Endodermal cell (in vitro differentiated cells): ENCODE measurements around the gene SERF2. TPM values are rescaled to one million over a fixed set of nuclear protein-coding genes. Genes with fewer than 3 reads are reported as not detected.
"Not testable (repeated sequence)": the region's sequence is repeated elsewhere in the genome, so short reads cannot be mapped to it uniquely, and the experiment has no call there.

Experiments used
- DNase-seq: peaks from one replicate; pipeline ENCODE4 v3.0.0-alpha.2; 2017
- H3K27ac ChIP-seq: 2 replicates; pipeline ENCODE4 v1.5.1; 2013; ENCODE audit warnings: mild to moderate bottlenecking, low read depth, low read length, moderate library complexity
- H3K27me3 ChIP-seq: 2 replicates; pipeline ENCODE4 v1.6.1; 2013; ENCODE audit warnings: mild to moderate bottlenecking, low read length, moderate library complexity; ENCODE audit not compliant: insufficient read depth, control insufficient read depth, poor library complexity, severe bottlenecking
- H3K36me3 ChIP-seq: 2 replicates; pipeline ENCODE4 v1.7.0; 2013; ENCODE audit warnings: mild to moderate bottlenecking, low read length, moderate library complexity; ENCODE audit not compliant: control insufficient read depth, insufficient read depth
- H3K4me1 ChIP-seq: one replicate; pipeline ENCODE4 v1.7.0; 2013; ENCODE audit warnings: low read length; ENCODE audit not compliant: control insufficient read depth, insufficient read depth
- H3K4me3 ChIP-seq: 2 replicates; pipeline ENCODE4 v1.5.1; 2013; ENCODE audit warnings: mild to moderate bottlenecking, low read length, moderate library complexity
- H3K9ac ChIP-seq: 2 replicates; pipeline ENCODE4 v1.6.1; 2013; ENCODE audit warnings: mild to moderate bottlenecking, low read length, moderate library complexity; ENCODE audit not compliant: poor library complexity, severe bottlenecking; ENCODE audit errors: extremely low read depth
- H3K9me3 ChIP-seq: 2 replicates; pipeline ENCODE4 v1.6.1; 2013; ENCODE audit warnings: mild to moderate bottlenecking, low read length, moderate library complexity; ENCODE audit not compliant: control insufficient read depth
- H3K27ac Mint-ChIP-seq: 2 replicates; pipeline ENCODE4 v1.8.0; 2020; ENCODE audit warnings: mixed read lengths
- H3K27me3 Mint-ChIP-seq: 2 replicates; pipeline ENCODE4 v1.8.0; 2021; ENCODE audit warnings: mild to moderate bottlenecking, mixed read lengths; ENCODE audit not compliant: insufficient read depth
- H3K36me3 Mint-ChIP-seq: 2 replicates; pipeline ENCODE4 v1.8.0; 2020; ENCODE audit warnings: low read depth, mixed read lengths
- H3K4me1 Mint-ChIP-seq: 2 replicates; pipeline ENCODE4 v1.8.0; 2020; ENCODE audit warnings: mixed read lengths
- H3K4me3 Mint-ChIP-seq: 2 replicates; pipeline ENCODE4 v1.8.0; 2020; ENCODE audit warnings: mild to moderate bottlenecking, moderate library complexity, mixed read lengths
- H3K9me3 Mint-ChIP-seq: 2 replicates; pipeline ENCODE4 v1.8.0; 2020; ENCODE audit warnings: mild to moderate bottlenecking, mixed read lengths
- WGBS, 2 experiments: methylation state at CpG; one replicate each; pipeline versions ENCODE4 v1.1.5 to v1.1.7; 2013; ENCODE audit warnings: missing lambda C conversion rate in 2 of 2, mixed read lengths in 1 of 2; ENCODE audit not compliant: insufficient coverage in 1 of 2, insufficient read length in 1 of 2; 5-methylcytosine and 5-hydroxymethylcytosine counted together
- microRNA-seq: library from miRNA; unstranded; fragments of <30 nt; microRNA quantifications from one replicate; pipeline ENCODE4 v1.2.0, GENCODE V29; 2020; ENCODE audit warnings: borderline microRNAs expressed
- total RNA-seq, 2 donors: library from RNA; stranded (reverse); fragmentation: NEBNext Ultra II Directional in 1 of 2; extraction: Animal tissue kit (Norgen Biotek cat#: 25700) in 1 of 2; gene quantifications; 2 replicates in 1 of 2; 3 replicates in 1 of 2; pipeline ENCODE4 v1.2.1, GENCODE V29; 2021
- TF ChIP-seq, protein P1 (sequence below): fragments of 200-600 bp; sonication (generic); conservative IDR thresholded peaks from 2 replicates; pipeline ENCODE4 v1.5.0; 2021; ENCODE audit warnings: antibody characterized with exemption, mild to moderate bottlenecking

The SERF2 gene
- total RNA-seq, 2 donors from 2014 or later, result 613 to 648 TPM

DNA sequence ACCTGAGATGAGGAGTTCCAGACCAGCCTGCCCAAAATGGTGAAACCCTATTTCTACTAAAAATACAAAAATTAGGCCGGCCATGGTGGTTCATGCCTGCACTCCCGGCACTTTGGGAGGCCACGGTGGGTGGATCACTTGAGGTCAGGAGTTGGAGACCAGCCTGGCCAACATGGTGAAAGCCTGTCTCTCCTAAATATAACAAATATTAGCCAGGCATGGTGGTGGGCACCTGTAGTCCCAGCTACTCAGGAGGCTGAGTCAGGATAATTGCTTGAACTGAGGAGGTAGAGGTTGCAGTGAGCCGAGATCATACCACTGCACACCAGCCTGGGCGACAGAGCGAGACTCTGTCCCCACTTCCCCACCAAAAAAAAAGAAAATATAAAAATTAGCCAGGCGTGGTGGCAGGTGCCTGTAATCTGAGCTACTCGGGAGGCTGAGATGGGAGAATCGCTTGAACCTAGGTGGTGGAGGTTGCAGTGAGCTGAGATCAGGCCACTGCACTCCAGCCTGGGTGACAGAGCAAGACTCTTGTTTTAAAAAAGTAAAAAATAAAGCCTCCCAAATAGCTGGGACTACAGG lies 38.7 kb downstream of the SERF2 start:
- not testable (repeated sequence) for DNase-seq, H3K9me3 Mint-ChIP-seq, H3K27ac Mint-ChIP-seq, H3K4me1 ChIP-seq, H3K9ac ChIP-seq, H3K27me3 Mint-ChIP-seq, H3K4me3 ChIP-seq, H3K27me3 ChIP-seq, H3K27ac ChIP-seq, H3K4me1 Mint-ChIP-seq, H3K4me3 Mint-ChIP-seq, H3K9me3 ChIP-seq
- peaks cover 22% of the 10 kb centered on the region for H3K36me3 Mint-ChIP-seq
- H3K36me3 ChIP-seq, result peaks cover 14% of the 10 kb centered on the region
- WGBS, 2 experiments, result 87 to 98% methylated on average over 5 to 9 of the region's 9 CpGs

DNA sequence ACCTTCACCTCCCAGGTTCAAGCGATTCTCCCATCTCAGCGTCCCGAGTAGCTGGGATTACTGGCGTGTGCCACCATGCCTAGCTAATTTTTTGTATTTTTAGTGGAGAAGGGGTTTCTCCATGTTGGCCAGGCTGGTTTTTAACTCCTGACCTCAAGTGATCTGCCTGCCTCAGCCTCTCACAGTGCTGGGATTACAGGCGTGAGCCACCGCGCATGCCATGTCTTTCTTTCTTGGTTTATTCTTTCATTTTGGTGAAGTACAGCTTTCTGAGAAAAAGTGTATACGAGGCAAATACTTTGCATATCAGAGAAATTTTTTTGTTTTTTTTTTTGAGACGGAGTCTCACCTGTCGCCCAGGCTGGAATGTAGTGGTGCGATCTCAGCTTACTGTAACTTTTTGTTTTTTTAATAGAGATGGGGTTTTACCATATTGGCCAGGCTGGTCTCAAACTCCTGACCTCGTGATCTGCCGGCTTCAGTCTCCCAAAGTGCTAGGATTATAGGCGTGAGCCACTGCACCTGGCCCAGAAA lies 39.5 kb downstream of the SERF2 start:
- 95 to 98% methylated on average over 13 to 14 of the region's 14 CpGs for WGBS, 2 experiments
- H3K4me3 Mint-ChIP-seq, H3K4me3 ChIP-seq, H3K27me3 ChIP-seq, H3K9me3 Mint-ChIP-seq, DNase-seq, H3K27me3 Mint-ChIP-seq, H3K9ac ChIP-seq, H3K4me1 Mint-ChIP-seq, H3K9me3 ChIP-seq, H3K4me1 ChIP-seq, H3K27ac ChIP-seq, H3K27ac Mint-ChIP-seq: not testable (repeated sequence)
- H3K36me3 Mint-ChIP-seq, result peaks cover 26% of the 10 kb centered on the region
- peaks cover 22% of the 10 kb centered on the region for H3K36me3 ChIP-seq

DNA sequence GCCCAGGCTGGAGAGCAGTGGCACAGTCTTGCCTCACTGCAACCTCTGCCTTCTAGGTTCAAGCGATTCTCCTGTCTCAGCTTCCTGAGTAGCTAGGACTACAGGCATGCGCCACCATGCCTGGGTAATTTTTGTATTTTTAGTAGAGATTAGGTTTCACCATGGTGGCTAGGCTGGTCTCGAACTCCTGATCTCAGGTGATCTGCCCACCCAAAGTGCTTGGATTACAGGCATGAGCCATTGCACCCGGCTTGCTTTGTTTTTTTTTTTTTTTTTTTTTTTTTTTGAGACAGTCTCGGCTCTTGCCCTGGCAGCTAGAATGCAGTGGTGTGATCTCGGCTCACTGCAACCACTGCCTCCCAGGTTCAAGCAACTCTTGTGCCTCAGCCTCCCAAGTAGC lies 40.4 kb downstream of the SERF2 start:
- H3K36me3 Mint-ChIP-seq, result peaks cover 30% of the 10 kb centered on the region
- not testable (repeated sequence) for H3K27me3 ChIP-seq, DNase-seq, H3K4me1 ChIP-seq, H3K27ac Mint-ChIP-seq, H3K27ac ChIP-seq, H3K4me3 Mint-ChIP-seq, H3K9me3 Mint-ChIP-seq, H3K9ac ChIP-seq, H3K9me3 ChIP-seq, H3K4me3 ChIP-seq, H3K27me3 Mint-ChIP-seq, H3K4me1 Mint-ChIP-seq
- WGBS, 2 experiments, result 93 to 96% methylated on average over 3 to 6 of the region's 6 CpGs
- H3K36me3 ChIP-seq, result peaks cover 22% of the 10 kb centered on the region

DNA sequence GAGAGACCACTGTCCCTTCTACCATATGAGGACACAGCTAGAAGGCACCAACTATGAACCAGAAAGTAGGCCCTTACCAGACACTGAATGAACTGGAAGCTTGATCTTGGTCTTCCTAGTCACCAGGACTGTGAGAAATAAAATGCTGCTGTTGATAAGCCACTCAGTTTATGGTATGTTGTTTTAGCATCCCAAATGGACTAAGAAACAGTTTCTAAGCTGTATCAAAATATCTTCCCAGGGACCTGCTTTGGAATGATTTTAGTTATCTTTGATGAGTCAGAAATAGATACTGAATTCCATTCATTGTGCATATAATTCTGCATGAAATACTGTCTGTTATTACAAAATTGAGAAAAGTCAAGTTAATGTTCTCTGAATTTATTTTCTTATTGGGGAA lies 53.3 kb downstream of the SERF2 start:
- H3K36me3 Mint-ChIP-seq, result peaks cover 31% of the 10 kb centered on the region

More for the DNA sequence above, 53.3 kb downstream of the SERF2 start:
- no peaks in the 10 kb centered on the region for H3K27me3 ChIP-seq
- no peaks in the 10 kb centered on the region for H3K9me3 Mint-ChIP-seq
- H3K4me1 Mint-ChIP-seq, result no peaks in the 10 kb centered on the region
- TF ChIP-seq, protein P1, sequence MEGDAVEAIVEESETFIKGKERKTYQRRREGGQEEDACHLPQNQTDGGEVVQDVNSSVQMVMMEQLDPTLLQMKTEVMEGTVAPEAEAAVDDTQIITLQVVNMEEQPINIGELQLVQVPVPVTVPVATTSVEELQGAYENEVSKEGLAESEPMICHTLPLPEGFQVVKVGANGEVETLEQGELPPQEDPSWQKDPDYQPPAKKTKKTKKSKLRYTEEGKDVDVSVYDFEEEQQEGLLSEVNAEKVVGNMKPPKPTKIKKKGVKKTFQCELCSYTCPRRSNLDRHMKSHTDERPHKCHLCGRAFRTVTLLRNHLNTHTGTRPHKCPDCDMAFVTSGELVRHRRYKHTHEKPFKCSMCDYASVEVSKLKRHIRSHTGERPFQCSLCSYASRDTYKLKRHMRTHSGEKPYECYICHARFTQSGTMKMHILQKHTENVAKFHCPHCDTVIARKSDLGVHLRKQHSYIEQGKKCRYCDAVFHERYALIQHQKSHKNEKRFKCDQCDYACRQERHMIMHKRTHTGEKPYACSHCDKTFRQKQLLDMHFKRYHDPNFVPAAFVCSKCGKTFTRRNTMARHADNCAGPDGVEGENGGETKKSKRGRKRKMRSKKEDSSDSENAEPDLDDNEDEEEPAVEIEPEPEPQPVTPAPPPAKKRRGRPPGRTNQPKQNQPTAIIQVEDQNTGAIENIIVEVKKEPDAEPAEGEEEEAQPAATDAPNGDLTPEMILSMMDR, result no peak
- peaks cover 44% of the 10 kb centered on the region for H3K36me3 ChIP-seq
- H3K4me3 ChIP-seq, result no peak overlapping the region
- no peaks in the 10 kb centered on the region for H3K27me3 Mint-ChIP-seq
- no peaks in the 10 kb centered on the region for H3K9me3 ChIP-seq
- no peak overlapping the region for H3K4me3 Mint-ChIP-seq
- no peak overlapping the region for H3K9ac ChIP-seq
- no peak for DNase-seq
- H3K27ac Mint-ChIP-seq, result no peak overlapping the region
- no peaks in the 10 kb centered on the region for H3K4me1 ChIP-seq
- no peak overlapping the region for H3K27ac ChIP-seq

Small RNAs within 50 kb of the gene (microRNA-seq; reads per million reads assigned to microRNA genes)
- not detected for gene MIR1282

Other genes with a start within 250 kb of the SERF2 start
- 10 to 100 TPM in 1 of 2 donors, 1 to 10 TPM in 1; 3.3 to 16.0 TPM for gene PPIP5K1, start 202.1 kb upstream of the SERF2 start, total RNA-seq
- gene CKMT1B, start 198.3 kb upstream of the SERF2 start, total RNA-seq, result 1 to 10 TPM in 1 of 2 donors, under 1 TPM in 1; 0.58 to 4.0 TPM
- under 1 TPM in 1 of 2 donors, not detected in 1; 0.62 TPM for gene STRC, start 173.5 kb upstream of the SERF2 start, total RNA-seq
- gene CATSPER2, start 143.5 kb upstream of the SERF2 start, total RNA-seq, result 1 to 10 TPM; 1.2 to 1.5 TPM
- 1 to 10 TPM in 1 of 2 donors, under 1 TPM in 1; 0.55 to 4.4 TPM for gene CKMT1A, start 98.5 kb upstream of the SERF2 start, total RNA-seq
- gene PDIA3, start 45.9 kb upstream of the SERF2 start, total RNA-seq, result 100 to 1,000 TPM; 578 to 589 TPM
- 1 to 10 TPM; 1.3 to 2.4 TPM for gene ELL3, start 15.4 kb upstream of the SERF2 start, total RNA-seq
- under 1 TPM in 1 of 2 donors, not detected in 1; 0.18 TPM for gene SERINC4, start 7.9 kb downstream of the SERF2 start, total RNA-seq
- gene HYPK, start 8.3 kb downstream of the SERF2 start, total RNA-seq, result 10 to 100 TPM; 11.3 to 18.5 TPM
- gene MFAP1, start 32.4 kb downstream of the SERF2 start, total RNA-seq, result 10 to 100 TPM; 35.3 to 48.5 TPM
- gene WDR76, start 34.7 kb downstream of the SERF2 start, total RNA-seq, result 10 to 100 TPM; 22.6 to 34.4 TPM